ENCODE measurements around the gene PAK6. TPM values are rescaled to one million over a fixed set of nuclear protein-coding genes. Genes with fewer than 3 reads are reported as not detected.

The PAK6 gene
- total RNA-seq, 1 donor from 2014 or later = 19.9 TPM

DNA sequence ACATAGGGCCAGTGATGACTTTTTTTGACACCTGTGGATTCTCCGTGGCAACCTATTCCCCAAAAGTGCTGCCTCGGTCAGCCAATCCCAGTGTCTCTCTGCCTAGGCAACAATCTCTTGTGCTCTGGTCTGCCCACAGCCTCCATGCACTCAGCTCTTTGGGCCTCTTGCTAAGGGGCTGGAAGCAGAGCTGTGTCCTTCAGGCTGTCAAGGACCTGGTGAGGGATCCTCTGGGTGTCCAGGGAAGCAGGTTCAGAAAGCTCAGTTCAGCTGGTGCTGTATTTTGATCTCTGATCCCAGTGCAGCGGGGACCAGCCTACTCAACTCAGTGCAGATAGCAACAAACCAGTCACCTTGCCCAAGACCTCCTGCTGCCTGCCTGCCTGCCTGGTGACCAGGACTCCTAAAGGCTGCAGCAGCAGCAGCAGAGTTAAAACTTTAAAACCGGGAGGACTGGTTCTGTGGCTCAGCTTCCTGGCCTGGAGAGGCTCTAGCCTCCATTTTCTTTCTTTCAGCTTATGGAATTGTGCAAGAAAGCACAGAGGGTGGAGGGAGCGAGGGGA is 6.2 kb downstream of the PAK6 start:
- TF ChIP-seq POLR2A (IDR thresholded peaks at IDR 0.05) (no peak), POLR2AphosphoS5 (IDR thresholded peaks at IDR 0.05; ENCODE audit: insufficient read depth in 1 of 2, low read depth in 1 of 2) (peak in 1 of 2 donors; percentile 19)
- TF ChIP-seq, protein P1, sequence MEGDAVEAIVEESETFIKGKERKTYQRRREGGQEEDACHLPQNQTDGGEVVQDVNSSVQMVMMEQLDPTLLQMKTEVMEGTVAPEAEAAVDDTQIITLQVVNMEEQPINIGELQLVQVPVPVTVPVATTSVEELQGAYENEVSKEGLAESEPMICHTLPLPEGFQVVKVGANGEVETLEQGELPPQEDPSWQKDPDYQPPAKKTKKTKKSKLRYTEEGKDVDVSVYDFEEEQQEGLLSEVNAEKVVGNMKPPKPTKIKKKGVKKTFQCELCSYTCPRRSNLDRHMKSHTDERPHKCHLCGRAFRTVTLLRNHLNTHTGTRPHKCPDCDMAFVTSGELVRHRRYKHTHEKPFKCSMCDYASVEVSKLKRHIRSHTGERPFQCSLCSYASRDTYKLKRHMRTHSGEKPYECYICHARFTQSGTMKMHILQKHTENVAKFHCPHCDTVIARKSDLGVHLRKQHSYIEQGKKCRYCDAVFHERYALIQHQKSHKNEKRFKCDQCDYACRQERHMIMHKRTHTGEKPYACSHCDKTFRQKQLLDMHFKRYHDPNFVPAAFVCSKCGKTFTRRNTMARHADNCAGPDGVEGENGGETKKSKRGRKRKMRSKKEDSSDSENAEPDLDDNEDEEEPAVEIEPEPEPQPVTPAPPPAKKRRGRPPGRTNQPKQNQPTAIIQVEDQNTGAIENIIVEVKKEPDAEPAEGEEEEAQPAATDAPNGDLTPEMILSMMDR (IDR thresholded peaks at IDR 0.05) = no peak
- Histone ChIP-seq H3K27me3 (no peaks in the 10 kb centered on the region), H3K4me3 (no peak overlapping the region), H3K36me3 (no peaks in the 10 kb centered on the region), H3K4me1 (peaks cover 38% of the 10 kb centered on the region), H3K9me3 (no peaks in the 10 kb centered on the region), H3K27ac (no peak overlapping the region)
- DNase-seq (ENCODE audit: extremely low spot score in 2 of 2) = no peak
- intact Hi-C loops (cut with DNase I) = no loop called here

DNA sequence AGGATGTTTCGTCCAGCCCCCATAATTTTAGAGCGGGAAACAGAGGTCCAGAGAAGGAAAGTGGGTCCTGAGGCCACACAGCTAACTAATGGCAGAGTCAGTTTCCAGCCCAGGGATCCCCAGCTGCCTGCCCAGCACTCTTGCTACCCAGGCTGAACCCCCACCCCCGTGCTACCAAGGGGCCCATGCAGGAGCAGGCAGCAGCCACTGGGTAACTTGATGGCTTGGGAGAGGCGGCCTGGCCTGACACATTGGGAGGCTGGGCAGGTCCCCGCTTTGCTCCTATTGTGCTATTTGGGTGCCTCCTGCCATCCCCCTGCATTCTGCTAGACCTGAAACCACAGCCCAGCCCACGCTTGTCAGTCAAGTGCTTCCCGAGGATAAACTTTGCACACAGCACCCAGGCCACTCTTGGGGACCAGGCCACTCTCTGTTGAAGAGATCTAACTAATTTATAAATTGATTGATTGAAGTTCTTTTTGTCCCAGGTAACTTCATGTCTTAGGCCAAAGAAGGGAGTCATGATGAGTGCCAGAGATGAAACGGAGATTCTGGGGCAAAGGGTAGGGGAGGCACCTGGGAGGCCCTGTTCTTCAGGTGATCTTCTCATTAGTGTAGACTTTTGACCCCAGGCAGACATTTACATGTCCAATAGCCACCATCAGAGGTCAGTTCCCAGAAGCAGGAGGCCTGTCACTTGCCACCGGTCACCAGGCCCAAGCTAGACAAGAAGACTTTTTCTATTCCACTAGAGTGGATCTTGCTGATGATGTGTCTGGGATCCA is 7.0 kb downstream of the PAK6 start:
- Histone ChIP-seq H3K27me3 (no peaks in the 10 kb centered on the region), H3K4me1 (peaks cover 44% of the 10 kb centered on the region), H3K9me3 (no peaks in the 10 kb centered on the region), H3K4me3 (no peak overlapping the region), H3K36me3 (no peaks in the 10 kb centered on the region), H3K27ac (peak overlapping the region; percentile 36)
- intact Hi-C loops (cut with DNase I) = no loop called here
- no peak for DNase-seq (ENCODE audit: extremely low spot score in 2 of 2)
- no peak for TF ChIP-seq POLR2AphosphoS5 (IDR thresholded peaks at IDR 0.05; ENCODE audit: insufficient read depth in 1 of 2, low read depth in 1 of 2)
- no peak for TF ChIP-seq POLR2A (IDR thresholded peaks at IDR 0.05)
- TF ChIP-seq, protein P1 (IDR thresholded peaks at IDR 0.05) = no peak

DNA sequence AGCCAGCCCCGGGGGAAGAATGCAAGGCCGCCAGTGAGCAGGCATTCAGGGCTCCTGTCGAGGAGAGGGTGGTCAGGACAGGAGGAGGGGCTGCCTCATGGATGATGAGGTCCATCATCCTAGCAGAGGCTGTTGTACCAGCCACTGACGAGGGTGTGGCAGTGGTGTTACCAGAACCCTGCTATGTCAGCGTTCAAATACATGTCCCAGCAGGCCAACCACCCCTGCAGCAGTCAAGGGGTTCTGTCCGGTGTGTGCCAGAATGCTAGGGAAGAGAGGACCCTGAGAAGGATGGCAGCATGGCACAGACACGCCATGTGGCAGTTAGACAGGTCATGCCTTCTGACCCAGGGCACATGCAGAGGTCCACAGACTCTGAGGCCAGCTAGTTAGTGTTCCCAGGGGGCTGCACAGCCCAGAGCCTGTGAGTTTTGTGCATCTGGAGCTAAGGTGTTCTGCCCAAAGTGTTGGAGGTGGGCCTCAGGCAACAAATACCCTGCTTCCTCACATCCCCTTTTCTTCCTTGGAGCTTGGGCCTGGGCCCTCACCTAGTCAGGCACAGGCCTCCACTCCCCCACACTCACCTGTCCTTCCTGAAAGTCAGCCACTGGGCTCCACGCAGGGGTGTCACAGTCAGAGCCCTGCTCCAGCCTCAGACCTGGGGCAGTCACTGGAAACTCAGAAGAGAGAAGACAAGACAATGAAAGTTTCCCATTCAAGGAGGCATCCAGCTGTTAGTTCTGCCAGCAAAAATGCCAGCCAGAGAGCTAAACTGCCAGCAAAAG is 7.8 kb downstream of the PAK6 start:
- DNase-seq (ENCODE audit: extremely low spot score in 2 of 2) = no peak
- H3K9me3 ChIP-seq = no peaks in the 10 kb centered on the region
- H3K27me3 ChIP-seq = no peaks in the 10 kb centered on the region
- H3K36me3 ChIP-seq = no peaks in the 10 kb centered on the region
- H3K4me1 ChIP-seq = peaks cover 44% of the 10 kb centered on the region
- intact Hi-C loops (cut with DNase I) = no loop called here
- H3K27ac ChIP-seq = peak overlapping the region; percentile 36
- no peak overlapping the region for H3K4me3 ChIP-seq
- TF ChIP-seq, protein P1 (IDR thresholded peaks at IDR 0.05) = no peak
- TF ChIP-seq POLR2AphosphoS5 (IDR thresholded peaks at IDR 0.05; ENCODE audit: insufficient read depth in 1 of 2, low read depth in 1 of 2) (no peak), POLR2A (IDR thresholded peaks at IDR 0.05) (no peak)

DNA sequence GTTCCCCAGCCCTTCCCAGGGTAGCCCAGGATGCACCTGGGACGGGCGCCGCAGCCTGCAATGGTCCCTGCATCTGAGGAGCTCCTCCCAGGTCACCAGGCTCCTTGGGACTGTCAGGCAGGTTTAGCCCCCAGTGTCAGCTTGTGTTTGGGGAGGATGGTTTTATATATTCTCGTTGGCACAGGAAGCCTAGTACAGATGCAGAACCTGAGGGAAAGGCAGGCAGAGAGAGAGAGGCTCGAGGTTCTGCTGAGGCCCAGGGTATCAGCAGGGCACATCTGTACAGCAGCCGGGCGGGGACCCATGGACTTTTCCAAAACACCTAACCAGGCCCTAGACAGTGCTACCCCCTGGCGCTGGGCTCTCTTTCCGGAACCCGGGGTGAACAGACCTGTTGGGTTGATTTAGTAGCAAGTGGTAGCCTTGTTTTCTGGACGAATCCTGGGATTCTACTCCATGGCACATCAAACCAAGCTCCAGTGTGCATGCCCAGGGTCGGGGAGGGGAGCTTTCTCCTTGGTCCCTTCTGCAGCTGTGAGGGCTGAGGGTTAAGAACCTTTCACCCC is 8.6 kb downstream of the PAK6 start:
- TF ChIP-seq POLR2A (IDR thresholded peaks at IDR 0.05) (no peak), POLR2AphosphoS5 (IDR thresholded peaks at IDR 0.05; ENCODE audit: insufficient read depth in 1 of 2, low read depth in 1 of 2) (no peak)
- TF ChIP-seq, protein P1 (IDR thresholded peaks at IDR 0.05) = no peak
- Histone ChIP-seq H3K4me3 (no peak overlapping the region), H3K9me3 (no peaks in the 10 kb centered on the region), H3K27me3 (no peaks in the 10 kb centered on the region), H3K36me3 (no peaks in the 10 kb centered on the region), H3K4me1 (peaks cover 45% of the 10 kb centered on the region), H3K27ac (no peak overlapping the region)
- intact Hi-C loops (cut with DNase I) = no loop called here
- DNase-seq (ENCODE audit: extremely low spot score in 2 of 2) = no peak

Measured in vagina (tissue), 2 donors.